ENCODE results near the gene TMEM221.
A peak's percentile ranks its signal among the peaks of the same experiment; 100 is the strongest.

Gene TMEM221

DNA sequence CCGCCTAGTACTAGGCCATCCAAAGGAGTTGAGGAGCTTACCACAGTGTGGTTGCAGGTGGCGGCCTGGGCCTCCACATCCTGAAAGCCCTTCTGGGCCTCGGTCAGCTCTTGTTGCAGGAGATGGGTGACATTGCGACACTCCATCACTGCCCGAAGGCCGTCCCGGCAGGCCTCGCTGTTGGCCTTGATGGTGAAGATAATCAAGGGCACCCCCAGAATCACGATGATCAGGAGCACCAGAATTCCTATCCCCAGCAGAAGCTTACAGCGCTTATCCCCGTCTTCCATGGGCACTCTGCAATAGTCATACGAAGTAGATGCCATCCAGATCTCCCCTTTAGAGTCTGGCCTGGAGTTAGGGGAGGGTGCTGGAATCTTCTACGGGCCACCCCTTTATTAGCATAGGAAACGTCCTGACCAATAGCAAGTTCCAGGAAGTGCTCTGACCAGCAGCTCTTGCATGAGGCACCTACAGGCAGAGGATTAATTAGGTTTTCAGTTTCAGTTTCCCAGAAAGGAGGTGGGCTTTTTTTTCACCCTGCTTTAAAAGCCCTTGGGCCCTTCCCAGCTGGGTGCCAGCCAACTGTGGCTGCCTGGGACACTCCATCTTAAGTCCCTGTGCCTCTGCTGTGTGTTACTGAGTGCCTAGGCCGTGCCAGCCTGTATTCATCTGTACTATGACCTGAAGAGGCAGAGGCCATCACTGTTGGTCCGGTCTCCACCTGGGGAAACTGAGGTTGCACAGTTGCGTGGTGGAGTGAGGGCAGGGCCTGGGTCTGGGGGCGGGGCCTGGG is 43.0 kb downstream of the TMEM221 start, which contains the start of gene BST2:
BST2 (minus strand) TSS at position 381 of the 796 bp plus-strand sequence; CDS start at position 326, 55 bp downstream.
- DNase-seq (ENCODE audit: low read depth in 2 of 2), result no peak

DNA sequence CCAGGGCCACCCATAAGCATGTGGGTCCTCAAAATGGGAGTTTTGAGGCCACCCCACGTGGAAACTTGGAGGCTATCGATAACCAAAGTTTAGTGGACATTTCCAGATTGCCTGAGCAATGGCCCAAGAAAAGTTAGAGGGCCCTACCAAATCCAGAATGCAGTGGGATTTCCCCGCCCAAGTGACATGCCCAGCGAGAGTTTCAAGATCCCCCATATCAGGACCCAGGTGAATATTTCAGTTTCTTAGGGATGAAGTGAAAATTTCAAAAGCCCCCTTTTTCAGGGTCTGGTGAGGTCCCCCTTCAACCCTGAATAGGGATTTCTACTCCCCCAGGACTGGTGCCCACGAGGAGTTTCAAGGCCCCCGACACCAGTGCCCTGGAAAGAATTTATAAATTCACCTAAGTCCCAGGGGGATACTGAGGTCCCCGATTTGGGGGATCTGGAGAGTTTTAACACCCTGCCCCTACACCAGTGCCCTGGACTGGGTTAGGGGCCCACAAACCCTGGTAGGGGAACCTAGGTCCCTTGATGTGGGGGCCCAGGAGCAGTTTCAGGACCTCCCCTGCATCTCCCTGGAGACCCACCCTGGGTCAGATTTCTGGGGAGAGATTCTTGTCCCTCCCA is 43.7 kb downstream of the TMEM221 start:
- DNase-seq (ENCODE audit: low read depth in 2 of 2), result no peak

DNA sequence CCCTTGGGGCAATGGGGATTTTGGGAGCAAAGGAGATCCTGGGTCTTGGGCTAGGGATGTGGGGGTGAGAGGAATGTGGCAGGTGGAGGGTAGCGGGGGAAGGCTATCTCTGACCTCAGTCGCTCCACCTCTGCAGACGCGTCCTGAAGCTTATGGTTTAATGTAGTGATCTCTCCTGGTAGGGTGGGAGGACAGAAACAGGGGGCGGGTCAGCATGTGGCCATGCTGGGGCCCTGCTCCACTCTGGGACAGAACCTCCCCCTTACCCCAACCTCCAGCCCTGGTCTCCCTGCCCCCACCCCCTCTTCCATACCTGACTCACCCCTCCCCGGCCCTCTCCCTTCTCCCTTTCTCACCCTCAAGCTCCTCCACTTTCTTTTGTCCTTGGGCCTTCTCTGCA is 44.5 kb downstream of the TMEM221 start:
- DNase-seq (ENCODE audit: low read depth in 2 of 2), result no peak

DNA sequence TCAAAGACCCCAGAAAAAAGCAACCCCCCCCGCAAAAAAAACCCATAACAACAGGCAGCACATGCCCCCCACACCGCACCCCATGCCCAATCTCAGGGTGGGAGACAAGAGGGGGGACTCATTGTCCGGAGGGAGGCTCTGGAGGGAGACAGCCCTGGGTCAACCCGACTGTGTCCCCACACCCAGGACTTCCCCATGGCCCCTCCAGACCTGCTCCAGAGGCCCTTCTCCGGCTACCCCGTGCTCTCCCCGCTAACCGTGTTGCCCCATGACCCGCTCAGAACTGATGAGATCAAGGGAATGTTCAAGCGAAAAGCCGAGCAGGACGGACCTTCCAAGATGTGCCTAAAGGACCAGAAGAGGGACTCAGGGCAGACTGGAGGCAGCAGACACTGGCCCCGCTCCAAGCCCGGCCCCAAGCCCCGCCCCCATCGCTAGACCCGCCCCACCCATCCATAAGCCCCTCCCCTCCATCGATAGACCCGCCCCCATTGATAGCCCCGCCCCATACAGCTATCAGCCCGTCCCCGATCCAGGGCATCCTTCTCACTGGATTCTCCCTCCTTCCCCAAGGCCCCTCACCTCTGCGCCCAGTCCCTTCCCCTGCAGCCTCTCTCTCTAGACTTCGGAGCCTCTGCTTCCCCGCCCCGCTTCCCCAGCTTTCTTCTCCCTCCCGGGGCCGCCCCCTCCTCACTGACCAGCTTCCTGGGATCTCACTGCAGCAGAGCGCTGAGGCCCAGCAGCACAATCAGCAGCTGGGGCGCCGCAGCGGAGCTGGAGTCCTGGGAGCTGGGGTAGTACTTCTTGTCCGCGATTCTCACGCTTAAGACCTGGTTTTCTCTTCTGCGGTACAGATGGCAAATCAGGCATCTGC is 45.2 kb downstream of the TMEM221 start:
- DNase-seq (ENCODE audit: low read depth in 2 of 2), result no peak

DNA sequence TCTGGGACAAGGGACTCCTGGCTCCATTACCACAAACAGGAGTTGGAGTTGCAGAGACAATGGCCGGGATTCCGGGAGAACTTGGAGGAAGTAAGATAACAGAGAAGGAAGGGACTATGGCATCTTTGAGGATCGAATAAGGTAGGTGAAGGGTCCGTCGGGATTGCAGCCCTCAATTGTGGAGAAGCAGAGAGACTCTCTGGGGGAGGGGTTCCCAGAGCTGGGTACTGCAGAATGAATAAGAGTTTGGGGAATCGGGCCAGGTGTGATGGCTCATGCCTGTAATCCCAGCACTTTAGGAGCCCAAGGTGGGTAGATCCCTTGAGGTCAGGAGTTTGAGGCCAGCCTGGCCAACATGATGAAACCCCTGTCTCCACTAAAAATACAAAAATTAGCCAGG is 46.8 kb downstream of the TMEM221 start:
- no peak for DNase-seq (ENCODE audit: low read depth in 2 of 2)

DNA sequence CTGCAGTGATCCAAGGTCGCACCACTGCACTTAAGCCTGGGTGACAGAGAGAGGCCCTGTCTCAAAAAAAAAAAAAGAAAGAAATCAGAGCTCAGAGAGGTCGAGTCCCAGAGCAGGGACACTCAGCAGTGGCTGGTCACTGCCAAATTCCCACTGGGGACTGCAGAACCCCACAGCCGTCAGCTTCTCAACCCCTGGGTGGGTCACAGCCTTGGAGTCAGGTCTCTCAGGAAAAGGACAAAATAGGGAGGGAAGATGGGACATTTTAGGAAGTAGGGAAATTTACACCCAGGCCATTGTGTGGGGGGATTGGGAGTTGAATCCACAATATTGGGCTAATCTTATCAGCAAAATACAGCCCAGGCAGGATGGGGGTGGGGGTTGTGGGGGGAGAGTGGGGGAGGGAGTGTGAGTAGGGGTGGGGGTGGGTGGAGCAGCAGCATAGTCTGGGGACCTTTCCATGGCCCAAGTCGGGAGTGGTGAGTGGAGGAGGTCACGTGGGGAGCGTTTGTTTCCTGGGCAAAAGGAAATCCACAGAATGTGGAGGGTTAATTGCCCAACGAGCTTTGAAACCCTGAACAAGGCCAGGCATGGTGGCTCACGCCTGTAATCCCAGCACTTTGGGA is 49.5 kb downstream of the TMEM221 start:
- DNase-seq (ENCODE audit: low read depth in 2 of 2), result no peak

DNA sequence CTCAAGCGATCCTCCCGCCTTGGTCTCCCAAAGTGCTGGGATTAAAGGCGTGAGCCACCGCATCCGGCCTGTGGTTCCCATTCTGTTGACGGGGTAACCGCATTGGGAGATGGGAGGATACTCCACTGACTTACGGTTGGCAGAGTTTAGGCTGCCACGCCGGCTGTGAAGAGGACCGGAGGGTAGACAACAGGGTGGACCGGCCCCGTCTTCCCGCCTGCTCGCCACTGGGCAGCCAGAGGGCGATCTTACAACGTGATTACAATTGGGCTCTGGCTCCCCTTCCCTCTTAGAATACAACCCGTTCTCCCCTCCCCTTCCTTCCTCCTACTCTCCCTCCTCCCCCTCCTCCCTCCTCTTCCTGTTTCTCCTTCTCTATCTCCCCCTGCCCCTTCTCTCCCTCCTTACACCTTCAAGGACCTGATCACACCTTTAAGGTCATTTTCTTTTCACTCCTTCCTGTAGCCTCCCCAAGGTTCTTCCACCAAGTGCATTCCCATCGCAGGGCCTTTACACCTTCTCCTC is 53.5 kb downstream of the TMEM221 start:
- peak in 1 of 2 donors; percentile 46 for DNase-seq (ENCODE audit: low read depth in 2 of 2)

DNA sequence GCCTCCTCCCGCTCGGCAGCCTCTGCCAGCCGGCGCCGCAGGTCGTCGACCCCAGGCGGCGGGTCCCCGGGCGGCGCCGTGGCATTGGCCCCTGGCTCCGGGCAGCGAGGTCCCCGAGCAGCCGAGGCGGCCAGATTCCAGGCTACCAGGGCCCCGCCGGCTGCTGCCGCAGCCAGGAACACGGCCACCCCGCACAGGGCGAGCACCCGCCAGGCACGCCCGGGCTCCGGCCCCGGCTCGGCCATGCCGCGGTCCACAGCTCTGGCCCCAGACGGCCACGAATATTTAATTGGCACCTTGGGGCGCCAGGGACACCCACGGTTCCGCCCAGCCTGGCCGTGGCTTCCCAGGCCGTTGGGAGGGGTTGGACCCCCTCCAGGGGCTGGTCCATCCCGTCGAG is 54.6 kb downstream of the TMEM221 start, which contains the start of gene CCDC194:
CCDC194 (minus strand) TSS at position 283 of the 400 bp plus-strand sequence; CDS start at position 245, 38 bp downstream.
- DNase-seq (ENCODE audit: low read depth in 2 of 2), result no peak

DNA sequence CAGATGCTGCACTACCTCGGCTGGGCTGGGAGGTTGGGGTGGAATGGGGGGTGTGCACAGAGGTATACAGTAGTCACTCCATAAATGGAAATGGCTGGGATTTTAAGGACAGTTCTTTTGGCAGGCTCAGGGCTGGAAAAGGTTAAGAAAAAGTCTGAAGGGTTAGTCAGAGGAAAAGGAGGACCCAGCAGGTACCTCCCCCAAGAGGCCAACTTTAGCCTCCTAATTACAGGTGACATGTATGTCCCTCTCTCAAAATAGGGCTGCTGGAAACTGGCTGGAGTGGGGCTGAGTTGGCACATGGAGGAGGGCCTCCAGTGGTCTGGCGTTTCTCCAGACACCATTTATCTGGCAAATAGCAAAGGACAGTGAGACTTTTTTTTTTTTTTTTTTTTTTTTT is 55.5 kb downstream of the TMEM221 start:
- no peak for DNase-seq (ENCODE audit: low read depth in 2 of 2)

DNA sequence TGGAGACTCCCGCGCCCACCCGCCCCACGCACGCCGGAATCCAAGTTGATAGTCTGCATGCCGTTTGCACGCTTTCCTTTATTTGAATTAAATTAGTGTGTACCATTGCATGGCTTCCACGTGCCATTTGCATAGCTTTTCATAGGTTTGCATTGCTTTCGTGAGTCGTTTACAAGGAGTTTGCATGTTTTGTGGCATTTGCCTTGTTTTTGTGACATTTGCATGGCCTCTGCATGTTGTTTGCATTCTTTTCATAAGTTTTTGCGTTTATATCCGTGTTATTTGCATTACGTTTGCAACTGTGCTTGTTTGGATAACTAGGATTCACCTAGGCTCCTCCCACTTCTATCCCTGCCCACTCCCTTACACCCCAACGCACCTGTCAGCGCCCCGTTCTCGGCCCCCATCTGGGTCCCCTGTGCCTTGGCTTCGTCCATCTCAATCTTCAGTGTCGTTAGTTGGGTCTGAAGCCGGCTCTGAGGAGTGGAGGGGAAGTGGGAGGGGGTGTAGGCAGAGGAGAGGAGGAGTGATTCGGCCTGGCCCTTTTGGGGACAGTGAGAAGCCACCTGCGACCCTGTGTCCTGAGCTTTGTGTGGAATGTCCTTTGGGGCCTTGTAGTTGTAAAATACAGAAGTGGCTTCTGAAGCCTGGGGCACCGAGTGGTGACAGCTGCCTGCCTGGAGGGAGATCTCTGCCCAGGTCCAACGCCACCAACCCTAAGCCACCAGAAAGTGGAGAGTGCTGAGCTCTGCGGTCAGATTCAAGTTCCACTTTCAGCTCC is 56.9 kb downstream of the TMEM221 start:
- no peak for DNase-seq (ENCODE audit: low read depth in 2 of 2)

DNA sequence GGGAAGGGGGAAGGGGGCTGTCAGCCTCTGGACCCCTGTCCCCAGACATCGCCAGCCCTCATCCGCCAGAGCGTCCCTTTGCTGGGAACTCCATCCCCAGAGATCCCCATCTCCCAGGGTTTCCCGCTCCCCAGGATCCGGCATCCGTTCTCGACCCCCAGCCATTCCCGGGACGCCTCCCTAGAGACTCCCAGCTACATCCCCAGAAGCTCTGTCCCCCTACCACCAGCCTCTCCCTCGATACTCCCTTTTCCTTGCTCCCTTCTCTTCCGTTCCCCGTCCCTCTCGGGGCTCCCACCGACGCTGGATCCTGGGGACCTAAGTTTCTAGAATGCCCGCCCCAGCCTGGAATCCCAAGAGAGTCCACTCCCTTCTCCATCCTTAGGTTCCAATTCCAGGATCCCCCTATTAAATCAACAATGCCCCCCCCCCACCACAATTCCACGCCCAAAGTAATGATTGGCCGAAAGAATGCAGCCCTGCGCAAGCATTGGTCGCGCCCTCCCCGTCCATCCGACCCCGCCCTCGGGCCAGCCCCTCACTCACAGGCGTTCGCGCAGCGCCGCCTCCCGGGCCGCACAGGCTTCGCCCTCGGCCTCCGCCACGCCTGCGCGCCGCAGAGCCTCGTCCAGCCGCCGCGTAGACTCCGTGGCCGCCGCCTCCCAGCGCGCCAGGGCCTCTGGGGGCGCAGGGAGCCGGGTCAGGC is 57.6 kb downstream of the TMEM221 start:
- DNase-seq (ENCODE audit: low read depth in 2 of 2), result peak; percentile 73 to 76

DNA sequence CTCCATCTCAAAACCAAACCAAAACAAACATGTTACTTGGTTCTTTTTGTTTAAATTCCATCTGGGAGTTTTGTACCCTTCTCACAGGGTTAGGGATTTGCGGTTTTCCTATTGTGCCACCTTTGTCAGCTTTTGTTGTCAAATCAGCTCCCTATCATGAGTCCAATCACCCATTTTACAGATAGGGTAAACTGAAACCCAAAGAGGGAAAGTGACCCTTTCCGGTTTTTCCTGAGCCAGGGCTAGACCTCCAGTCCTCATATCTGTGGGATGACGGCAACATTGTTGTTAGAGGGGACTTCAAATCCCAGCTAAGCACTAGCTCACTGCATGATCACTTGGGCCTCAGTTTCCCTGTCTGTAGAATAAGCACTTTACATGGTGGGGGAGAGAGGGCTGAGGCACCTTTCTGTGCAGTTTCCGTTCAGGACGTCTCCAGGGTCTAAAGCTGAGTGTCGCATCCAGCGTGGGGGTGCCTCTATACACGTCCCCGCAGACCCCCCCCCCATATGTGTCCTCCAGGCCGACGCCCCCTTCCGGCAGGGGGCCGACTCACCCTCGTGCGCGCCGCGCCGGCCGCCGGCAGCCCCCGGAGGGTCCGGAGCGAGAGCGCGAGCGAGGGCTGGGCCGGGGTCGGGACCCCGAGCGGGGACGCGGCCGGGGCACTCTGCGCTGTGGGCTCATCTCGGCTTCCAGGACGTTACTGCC is 58.4 kb downstream of the TMEM221 start:
- no peak for DNase-seq (ENCODE audit: low read depth in 2 of 2)

DNA sequence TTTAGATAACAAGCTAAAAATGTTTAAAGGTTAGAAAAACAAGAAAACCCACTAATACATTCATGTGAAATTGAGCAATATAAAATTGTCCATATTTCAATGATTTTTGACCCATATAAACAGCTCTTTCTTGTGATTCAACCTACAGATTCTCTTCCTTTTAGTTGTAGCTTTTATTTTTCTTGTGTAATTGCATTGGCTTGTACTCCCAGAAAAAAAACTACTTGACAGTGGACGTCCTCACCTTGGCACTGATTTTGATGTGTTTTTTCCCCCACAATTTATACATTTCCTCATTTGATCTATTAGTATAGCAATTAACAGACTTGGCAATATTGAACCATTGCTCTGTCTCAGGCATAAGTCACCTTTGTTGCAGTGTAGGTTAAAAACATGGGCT is 59.2 kb downstream of the TMEM221 start:
- DNase-seq (ENCODE audit: low read depth in 2 of 2), result no peak

DNA sequence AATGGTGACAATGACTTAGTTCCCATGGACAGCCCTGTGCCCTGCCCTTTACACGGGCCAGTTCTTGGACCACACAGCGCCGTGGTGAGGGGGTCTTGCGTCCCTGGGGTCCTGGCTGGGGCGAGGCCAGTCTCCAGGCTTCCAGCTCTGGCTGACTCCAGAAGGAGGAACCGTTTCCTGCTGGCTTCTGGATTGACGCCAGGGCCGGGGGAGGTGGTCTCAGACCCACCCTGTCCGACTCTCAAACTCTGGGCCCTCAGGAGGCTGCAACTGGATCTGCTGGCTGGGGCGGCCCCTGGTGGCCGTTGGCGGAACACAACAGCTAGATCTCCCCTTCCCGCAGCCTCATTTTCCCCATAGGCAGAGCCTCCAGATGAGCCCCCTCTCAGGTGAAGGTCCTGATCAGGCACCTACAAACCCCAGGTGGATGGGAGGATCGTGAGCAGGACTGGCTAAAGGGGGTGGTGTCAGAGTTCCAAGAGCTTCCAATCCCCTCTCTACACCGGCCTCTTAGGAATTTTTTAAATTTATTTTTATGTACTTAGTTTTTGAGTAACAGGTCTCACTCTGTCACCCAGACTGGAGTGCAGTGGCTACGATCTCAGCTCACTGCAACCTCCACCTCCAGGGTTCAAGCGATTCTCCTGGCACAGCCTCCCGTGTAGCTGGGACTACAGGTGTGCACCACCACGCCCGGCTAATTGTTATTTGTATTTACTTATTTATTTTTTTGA is 62.4 kb downstream of the TMEM221 start:
- peak in 1 of 2 donors; percentile 37 for DNase-seq (ENCODE audit: low read depth in 2 of 2)
